GM20431 (cell line): ENCODE measurements around the gene MRPL16.

ENCODE experiments used
- in situ Hi-C: fragments of 300-500 bp; cut with MseI, MboI; formaldehyde crosslinking; loops from one replicate; pipeline ENCODE4 v1.15.0; 2020; ENCODE audit warnings: low sequenced_read_pairs; ENCODE audit not compliant: unreplicated experiment

MRPL16 gene

GRCh38 chr11:59814021-59814420 lies 3.4 kb upstream of the MRPL16 start:
- in situ Hi-C loops, result no loop called here

- in situ Hi-C loops, result no loop called here
Observed at GRCh38 chr11:59813364-59813763, 2.8 kb upstream of the MRPL16 start.

GRCh38 chr11:59812220-59812619 lies 1.6 kb upstream of the MRPL16 start:
- in situ Hi-C loops, result no loop called here

GRCh38 chr11:59810911-59811259 lies 307 bp upstream of the MRPL16 start:
- in situ Hi-C loops, result no loop called here

- in situ Hi-C loops, result loop anchor here (10.0 kb wide), 1 partner anchor 52 kb away; the partner anchor contains the start of gene STX3
Observed at GRCh38 chr11:59807047-59807610, 3.4 kb downstream of the MRPL16 start.

- in situ Hi-C loops, result loop anchor here (10.0 kb wide), 1 partner anchor 49 kb away; the partner anchor contains the start of gene STX3
Observed at GRCh38 chr11:59804061-59804460, 6.5 kb downstream of the MRPL16 start.

- in situ Hi-C loops, result loop anchor here (10.0 kb wide), 1 partner anchor 48 kb away; the partner anchor contains the start of gene STX3
Observed at GRCh38 chr11:59802639-59803176, 7.9 kb downstream of the MRPL16 start.

GRCh38 chr11:59801981-59802638 lies 8.5 kb downstream of the MRPL16 start:
- in situ Hi-C loops, result loop anchor here (10.0 kb wide), 1 partner anchor 47 kb away; the partner anchor contains the start of gene STX3

- in situ Hi-C loops, result loop anchor here (10.0 kb wide), 1 partner anchor 46 kb away; the partner anchor contains the start of gene STX3
Observed at GRCh38 chr11:59801160-59801706, 9.3 kb downstream of the MRPL16 start.

- in situ Hi-C loops, result loop anchor here (10.0 kb wide), 1 partner anchor 46 kb away; the partner anchor contains the start of gene STX3
Observed at GRCh38 chr11:59800390-59801025, 10.1 kb downstream of the MRPL16 start.

GRCh38 chr11:59794417-59794816 lies 16.2 kb downstream of the MRPL16 start:
- in situ Hi-C loops, result no loop called here

GRCh38 chr11:59792507-59792906 lies 18.1 kb downstream of the MRPL16 start:
- in situ Hi-C loops, result no loop called here

GRCh38 chr11:59791639-59792038 lies 18.9 kb downstream of the MRPL16 start:
- in situ Hi-C loops, result no loop called here

GRCh38 chr11:59787816-59788215 lies 22.8 kb downstream of the MRPL16 start:
- in situ Hi-C loops, result loop anchor here (10.0 kb wide), 1 partner anchor 57 kb away; the partner anchor contains the start of gene CBLIF

- in situ Hi-C loops, result loop anchor here (10.0 kb wide), 1 partner anchor 58 kb away; the partner anchor contains the start of gene CBLIF
Observed at GRCh38 chr11:59787255-59787588, 23.4 kb downstream of the MRPL16 start.

GRCh38 chr11:59785818-59786217 lies 24.8 kb downstream of the MRPL16 start:
- in situ Hi-C loops, result loop anchor here (10.0 kb wide), 1 partner anchor 59 kb away; the partner anchor contains the start of gene CBLIF

GRCh38 chr11:59784441-59784840 lies 26.1 kb downstream of the MRPL16 start:
- in situ Hi-C loops, result loop anchor here (10.0 kb wide), 1 partner anchor 60 kb away; the partner anchor contains the start of gene CBLIF

GRCh38 chr11:59783632-59784090 lies 26.9 kb downstream of the MRPL16 start:
- in situ Hi-C loops, result loop anchor here (10.0 kb wide), 1 partner anchor 61 kb away; the partner anchor contains the start of gene CBLIF

GRCh38 chr11:59782080-59782479 lies 28.5 kb downstream of the MRPL16 start:
- in situ Hi-C loops, result loop anchor here (10.0 kb wide), 1 partner anchor 63 kb away; the partner anchor contains the start of gene CBLIF

- in situ Hi-C loops, result no loop called here
Observed at GRCh38 chr11:59779487-59779886, 31.1 kb downstream of the MRPL16 start.
